ENCODE measurements around the gene SMYD3. TPM values are rescaled to one million over a fixed set of nuclear protein-coding genes. Genes with fewer than 3 reads are reported as not detected.
"Not testable (repeated sequence)": the region's sequence is repeated elsewhere in the genome, so short reads cannot be mapped to it uniquely, and the experiment has no call there.

The SMYD3 gene
- total RNA-seq, 1 donor, result 45.5 TPM

GRCh38 chr1:245952383-245953026 lies 554.6 kb downstream of the SMYD3 start:
- no peak overlapping the region for H3K4me3 ChIP-seq (ENCODE audit: low read depth, low read length)
- no peak for DNase-seq (ENCODE audit: low read depth)
- TF ChIP-seq, protein P1, sequence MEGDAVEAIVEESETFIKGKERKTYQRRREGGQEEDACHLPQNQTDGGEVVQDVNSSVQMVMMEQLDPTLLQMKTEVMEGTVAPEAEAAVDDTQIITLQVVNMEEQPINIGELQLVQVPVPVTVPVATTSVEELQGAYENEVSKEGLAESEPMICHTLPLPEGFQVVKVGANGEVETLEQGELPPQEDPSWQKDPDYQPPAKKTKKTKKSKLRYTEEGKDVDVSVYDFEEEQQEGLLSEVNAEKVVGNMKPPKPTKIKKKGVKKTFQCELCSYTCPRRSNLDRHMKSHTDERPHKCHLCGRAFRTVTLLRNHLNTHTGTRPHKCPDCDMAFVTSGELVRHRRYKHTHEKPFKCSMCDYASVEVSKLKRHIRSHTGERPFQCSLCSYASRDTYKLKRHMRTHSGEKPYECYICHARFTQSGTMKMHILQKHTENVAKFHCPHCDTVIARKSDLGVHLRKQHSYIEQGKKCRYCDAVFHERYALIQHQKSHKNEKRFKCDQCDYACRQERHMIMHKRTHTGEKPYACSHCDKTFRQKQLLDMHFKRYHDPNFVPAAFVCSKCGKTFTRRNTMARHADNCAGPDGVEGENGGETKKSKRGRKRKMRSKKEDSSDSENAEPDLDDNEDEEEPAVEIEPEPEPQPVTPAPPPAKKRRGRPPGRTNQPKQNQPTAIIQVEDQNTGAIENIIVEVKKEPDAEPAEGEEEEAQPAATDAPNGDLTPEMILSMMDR (IDR thresholded peaks at IDR 0.05; ENCODE audit: insufficient read depth, low read length), result no peak

DNA sequence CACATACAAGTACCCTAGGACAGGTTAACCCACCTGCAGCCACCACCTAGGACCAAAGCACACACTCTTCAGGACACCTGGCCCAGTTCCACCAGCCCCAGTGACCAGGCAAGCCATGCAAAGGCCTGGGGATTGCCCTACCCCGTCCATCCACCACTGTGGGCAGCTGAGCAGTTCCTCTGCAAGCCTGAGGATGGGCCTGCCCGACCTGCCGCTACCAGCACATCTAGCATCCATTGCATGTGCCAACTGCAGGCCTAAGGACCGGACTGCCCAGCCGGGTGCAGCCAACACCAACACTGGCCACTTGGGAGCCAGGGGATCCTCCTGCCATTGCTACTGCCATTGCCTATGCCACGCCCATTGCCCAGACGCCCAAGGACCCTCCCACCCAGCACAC lies 558.3 kb downstream of the SMYD3 start:
- DNase-seq (ENCODE audit: low read depth), result no peak
- TF ChIP-seq, protein P1 (IDR thresholded peaks at IDR 0.05; ENCODE audit: insufficient read depth, low read length), result no peak
- H3K4me3 ChIP-seq (ENCODE audit: low read depth, low read length), result no peak overlapping the region

DNA sequence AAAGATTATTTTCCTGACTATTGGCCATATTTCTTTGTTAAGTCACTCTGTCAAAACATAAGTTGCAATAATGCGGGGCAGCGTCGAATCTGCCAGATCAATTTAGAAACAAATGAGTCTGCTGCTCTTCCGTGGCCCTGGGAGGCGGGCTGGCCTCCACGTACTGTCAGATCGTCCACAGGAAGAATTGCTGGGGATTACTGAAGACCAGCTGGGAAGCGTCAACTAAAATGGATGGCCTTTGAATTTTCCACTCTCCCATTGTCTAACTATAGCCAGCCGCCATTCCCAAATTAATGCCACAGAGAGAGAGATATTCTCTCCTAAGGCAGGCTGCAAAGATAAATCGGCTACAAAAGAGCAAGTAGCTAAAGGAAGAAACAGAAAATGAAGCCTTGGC lies 560.2 kb downstream of the SMYD3 start:
- TF ChIP-seq, protein P1 (IDR thresholded peaks at IDR 0.05; ENCODE audit: insufficient read depth, low read length), result no peak
- H3K4me3 ChIP-seq (ENCODE audit: low read depth, low read length), result no peak overlapping the region
- DNase-seq (ENCODE audit: low read depth), result peak; percentile 58

DNA sequence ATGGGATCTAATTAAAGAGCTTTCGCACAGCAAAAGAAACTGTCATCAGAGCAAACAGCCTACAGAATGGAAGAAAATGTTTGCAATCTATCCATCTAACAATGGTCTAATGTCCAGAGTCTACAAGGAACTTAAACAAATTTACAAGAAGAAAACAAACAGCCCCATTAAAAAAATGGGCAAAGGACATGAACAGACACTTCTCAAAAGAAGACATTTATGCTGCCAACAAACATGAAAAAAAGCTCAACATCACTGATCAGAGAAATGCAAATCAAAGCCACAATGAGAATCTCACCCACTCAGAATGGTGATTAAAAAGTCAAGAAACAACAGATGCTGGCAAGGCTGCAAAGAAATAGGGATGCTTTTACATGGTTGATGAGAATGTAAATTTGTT lies 561.9 kb downstream of the SMYD3 start:
- DNase-seq (ENCODE audit: low read depth); H3K4me3 ChIP-seq (ENCODE audit: low read depth, low read length): not testable (repeated sequence)

DNA sequence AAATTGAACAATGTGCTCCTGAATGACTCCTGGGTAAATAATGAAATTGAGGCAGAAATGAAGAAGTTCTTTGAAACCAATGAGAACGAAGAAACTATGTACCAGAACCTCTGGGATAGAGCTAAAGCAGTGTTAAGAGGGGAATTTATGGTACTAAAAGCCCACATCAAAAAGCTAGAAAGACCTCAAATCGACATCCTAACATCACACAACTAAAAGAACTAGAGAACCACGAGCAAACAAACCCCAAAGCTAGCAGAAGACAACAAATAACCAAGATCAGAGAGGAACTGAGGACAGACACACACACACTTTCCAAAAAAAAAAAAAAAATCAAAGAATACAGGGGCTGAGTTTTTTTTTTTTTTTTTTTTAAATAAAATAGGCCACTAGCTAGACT lies 564.2 kb downstream of the SMYD3 start:
- DNase-seq (ENCODE audit: low read depth), result no peak
- H3K4me3 ChIP-seq (ENCODE audit: low read depth, low read length), result no peak overlapping the region
- TF ChIP-seq, protein P1 (IDR thresholded peaks at IDR 0.05; ENCODE audit: insufficient read depth, low read length), result no peak

DNA sequence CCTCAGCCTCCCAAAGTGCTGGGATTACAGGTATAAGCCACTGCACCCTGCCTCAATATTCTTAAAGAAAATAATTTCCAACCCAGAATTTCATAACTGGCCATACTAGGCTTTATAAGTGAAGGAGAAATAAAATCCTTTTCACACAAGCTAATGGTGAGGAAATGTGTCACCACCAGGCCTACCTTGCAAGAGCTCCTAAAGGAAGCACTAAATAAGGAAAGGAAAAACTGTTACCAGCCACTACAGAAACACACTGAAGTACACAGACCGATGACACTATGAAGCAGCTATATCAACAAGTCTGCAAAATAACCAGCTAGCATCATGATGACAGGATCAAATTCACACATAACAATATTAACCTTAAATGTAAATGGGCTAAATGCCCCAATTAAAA lies 565.3 kb downstream of the SMYD3 start:
- H3K4me3 ChIP-seq (ENCODE audit: low read depth, low read length); DNase-seq (ENCODE audit: low read depth): not testable (repeated sequence)

DNA sequence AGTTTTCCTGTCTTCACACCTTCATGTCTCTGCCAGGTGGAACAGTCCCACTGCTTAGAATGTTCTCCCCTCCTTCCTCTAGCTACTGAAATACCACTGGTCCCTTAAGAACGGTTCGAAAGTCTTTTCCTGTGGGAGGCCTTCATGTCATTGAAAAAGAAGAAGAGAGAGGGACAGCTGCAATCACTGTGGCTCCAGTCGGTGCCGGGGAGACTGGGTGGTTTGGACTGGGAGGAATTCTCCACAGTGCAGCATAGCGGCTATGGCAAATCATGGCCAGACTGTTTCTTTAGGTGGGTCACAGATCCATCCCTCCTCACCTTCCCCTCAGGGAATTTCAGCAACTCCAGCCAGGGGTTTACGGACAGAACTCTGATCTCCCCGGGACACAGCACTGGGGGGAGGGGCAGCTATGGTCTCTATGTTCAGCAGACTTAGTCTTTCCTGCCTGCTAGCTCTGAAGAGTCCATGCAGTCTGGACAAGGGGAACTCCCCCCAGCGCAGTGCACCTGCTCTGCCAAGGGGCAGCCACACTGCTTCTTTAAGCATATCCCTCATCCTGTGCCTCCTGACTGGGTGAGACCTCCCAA lies 567.2 kb downstream of the SMYD3 start:
- no peak for DNase-seq (ENCODE audit: low read depth)
- H3K4me3 ChIP-seq (ENCODE audit: low read depth, low read length), result no peak overlapping the region
- TF ChIP-seq, protein P1 (IDR thresholded peaks at IDR 0.05; ENCODE audit: insufficient read depth, low read length), result no peak

DNA sequence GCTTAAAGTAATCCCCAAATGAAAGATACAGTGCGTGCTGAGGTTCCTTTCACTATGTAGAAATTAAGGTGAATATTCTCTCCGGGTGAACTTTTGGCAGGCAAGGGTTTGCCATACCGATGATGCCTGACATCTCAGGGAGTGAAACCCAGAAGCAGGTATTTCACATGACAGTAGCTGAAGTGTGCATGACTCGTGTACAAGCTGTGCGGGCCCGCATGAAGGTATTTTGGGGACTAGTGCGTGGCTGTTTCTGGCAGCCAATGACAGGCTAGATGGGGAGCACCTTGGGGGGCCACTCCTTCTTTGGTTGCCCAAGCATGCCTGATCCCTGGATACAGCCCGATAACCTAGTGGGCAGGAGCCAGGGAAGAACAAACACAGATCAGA lies 569.0 kb downstream of the SMYD3 start:
- TF ChIP-seq, protein P1 (IDR thresholded peaks at IDR 0.05; ENCODE audit: insufficient read depth, low read length), result no peak
- DNase-seq (ENCODE audit: low read depth), result no peak
- H3K4me3 ChIP-seq (ENCODE audit: low read depth, low read length), result no peak overlapping the region

Data from fibroblast of the aortic adventitia (primary cell).